GM12873 (cell line): ENCODE results near the gene FSTL5.

ENCODE experiments used
- CTCF ChIP-seq: IDR thresholded peaks from 2 replicates; pipeline ENCODE4 v1.5.1; 2012; ENCODE audit warnings: low read depth, mild to moderate bottlenecking, moderate library complexity, low read length, control low read depth; ENCODE audit not compliant: insufficient read depth; ENCODE audit errors: missing control alignments

FSTL5 gene

GRCh38 chr4:162163892-162164759, at the start of gene FSTL5:
Gene FSTL5 (minus strand): TSS chr4:162164000. CDS start chr4:162111396, 52,604 bp downstream.
- TF ChIP-seq CTCF, result no peak

GRCh38 chr4:162209706-162210105, 45.9 kb upstream of the FSTL5 start:
- TF ChIP-seq CTCF, result no peak

GRCh38 chr4:162201673-162202072, 37.9 kb upstream of the FSTL5 start:
- no peak for TF ChIP-seq CTCF

GRCh38 chr4:162170509-162170908, 6.7 kb upstream of the FSTL5 start:
- no peak for TF ChIP-seq CTCF

- no peak for TF ChIP-seq CTCF
These were observed 1.2 kb upstream of the FSTL5 start for GRCh38 chr4:162164906-162165510.

- TF ChIP-seq CTCF, result no peak
These were observed 1.1 kb downstream of the FSTL5 start for GRCh38 chr4:162162672-162163071.

GRCh38 chr4:162157241-162157640, 6.6 kb downstream of the FSTL5 start:
- TF ChIP-seq CTCF, result no peak
